Astrocyte of the spinal cord (primary cell): ENCODE data around the gene C1orf226.
A peak's percentile ranks its signal among the peaks of the same experiment; 100 is the strongest.

Experiments used
- DNase-seq: peaks from one replicate; pipeline ENCODE4 v3.0.0; 2011; ENCODE audit warnings: low read depth, low spot score
- H3K4me3 ChIP-seq: 2 replicates; pipeline ENCODE4 v1.5.1; 2011; ENCODE audit warnings: low read depth, mild to moderate bottlenecking, low read length, moderate library complexity
- in situ Hi-C: cut with HindIII; loops from 2 replicates; pipeline ENCODE4 v1.10.0; 2017; ENCODE audit warnings: low sequenced_read_pairs
- TF ChIP-seq, protein P1 (sequence below): IDR thresholded peaks from 2 replicates; pipeline ENCODE4 v1.5.1; 2012; ENCODE audit warnings: low read depth, mild to moderate bottlenecking, low read length, inconsistent platforms

Gene C1orf226

DNA sequence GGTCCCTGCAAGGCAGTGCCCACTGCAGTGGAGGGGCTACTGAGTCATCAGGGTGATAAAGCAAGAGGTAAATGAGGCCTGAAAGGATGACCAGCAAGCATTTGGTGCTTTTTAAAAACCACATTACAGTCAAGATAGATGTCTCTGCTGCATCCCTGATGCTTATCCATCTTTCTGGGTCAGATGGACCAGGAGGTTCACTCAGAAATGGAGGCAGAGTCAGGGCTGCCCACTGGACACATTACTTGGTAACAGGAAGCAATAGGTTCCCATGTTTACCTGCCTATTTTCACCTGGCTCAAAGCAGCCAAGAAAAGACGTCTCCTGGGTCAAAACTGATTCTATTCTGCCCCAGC is 8.5 kb upstream of the C1orf226 start:
- in situ Hi-C loops = no loop called here
- no peak overlapping the region for H3K4me3 ChIP-seq
- TF ChIP-seq, protein P1, sequence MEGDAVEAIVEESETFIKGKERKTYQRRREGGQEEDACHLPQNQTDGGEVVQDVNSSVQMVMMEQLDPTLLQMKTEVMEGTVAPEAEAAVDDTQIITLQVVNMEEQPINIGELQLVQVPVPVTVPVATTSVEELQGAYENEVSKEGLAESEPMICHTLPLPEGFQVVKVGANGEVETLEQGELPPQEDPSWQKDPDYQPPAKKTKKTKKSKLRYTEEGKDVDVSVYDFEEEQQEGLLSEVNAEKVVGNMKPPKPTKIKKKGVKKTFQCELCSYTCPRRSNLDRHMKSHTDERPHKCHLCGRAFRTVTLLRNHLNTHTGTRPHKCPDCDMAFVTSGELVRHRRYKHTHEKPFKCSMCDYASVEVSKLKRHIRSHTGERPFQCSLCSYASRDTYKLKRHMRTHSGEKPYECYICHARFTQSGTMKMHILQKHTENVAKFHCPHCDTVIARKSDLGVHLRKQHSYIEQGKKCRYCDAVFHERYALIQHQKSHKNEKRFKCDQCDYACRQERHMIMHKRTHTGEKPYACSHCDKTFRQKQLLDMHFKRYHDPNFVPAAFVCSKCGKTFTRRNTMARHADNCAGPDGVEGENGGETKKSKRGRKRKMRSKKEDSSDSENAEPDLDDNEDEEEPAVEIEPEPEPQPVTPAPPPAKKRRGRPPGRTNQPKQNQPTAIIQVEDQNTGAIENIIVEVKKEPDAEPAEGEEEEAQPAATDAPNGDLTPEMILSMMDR = no peak
- DNase-seq = no peak

DNA sequence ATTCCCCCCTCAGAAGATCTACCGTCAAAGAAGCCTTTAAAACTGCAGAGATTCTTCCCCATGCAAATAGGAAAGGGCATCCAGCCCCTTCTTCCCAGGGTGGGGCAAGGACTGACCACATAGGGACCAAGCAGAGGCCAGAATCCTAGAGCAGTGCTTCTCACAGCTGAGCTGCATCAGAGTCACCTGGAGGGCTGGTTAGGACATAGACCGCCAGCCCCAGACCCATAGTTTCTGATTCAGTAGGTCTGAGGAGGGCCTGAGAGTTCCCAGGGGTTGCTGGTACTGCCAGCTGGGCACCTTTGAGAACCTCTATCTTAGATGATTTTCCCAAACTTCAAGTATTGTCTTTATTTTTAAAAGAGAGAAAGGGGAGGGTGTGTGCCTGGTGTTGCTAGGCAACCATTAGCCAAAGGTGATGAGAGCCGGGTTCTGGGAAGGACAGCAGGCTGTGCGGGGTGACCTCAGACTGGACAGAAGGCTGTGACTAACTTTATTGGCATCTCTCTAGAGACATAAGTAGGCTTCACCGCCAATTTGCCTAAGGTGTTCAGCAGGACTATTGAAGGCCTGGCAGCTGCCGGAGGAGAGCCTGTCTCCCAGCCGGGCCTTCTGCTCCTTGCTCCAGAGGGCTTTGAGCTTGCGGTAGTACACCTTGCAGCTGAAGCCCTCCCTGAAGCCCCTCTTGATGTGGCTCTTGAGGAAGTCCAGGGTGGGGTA is 7.8 kb upstream of the C1orf226 start:
- H3K4me3 ChIP-seq = no peak overlapping the region
- in situ Hi-C loops = no loop called here
- peak; percentile 56 for DNase-seq
- TF ChIP-seq, protein P1 = no peak

DNA sequence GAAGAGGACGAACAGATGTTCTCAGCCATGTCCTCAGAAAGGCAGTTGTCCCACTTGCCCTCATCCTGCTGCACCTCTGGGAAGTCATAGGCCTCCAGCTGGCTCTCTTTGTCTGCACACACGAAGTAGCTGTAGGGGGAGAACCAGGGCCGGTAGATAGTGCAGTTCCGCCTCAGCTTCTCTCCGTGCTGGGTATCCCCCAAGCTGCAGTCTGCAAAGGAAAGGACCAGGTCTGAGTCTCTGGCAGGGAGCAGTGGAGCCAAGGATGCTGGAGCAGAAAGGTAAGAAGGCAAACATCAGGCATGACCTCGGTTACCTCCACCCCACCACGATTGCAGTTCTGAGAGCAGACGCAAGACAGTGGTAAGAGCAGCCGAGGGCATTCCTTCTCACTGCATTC is 7.1 kb upstream of the C1orf226 start:
- no peak for DNase-seq
- H3K4me3 ChIP-seq = no peak overlapping the region
- in situ Hi-C loops = no loop called here
- TF ChIP-seq, protein P1 = no peak

DNA sequence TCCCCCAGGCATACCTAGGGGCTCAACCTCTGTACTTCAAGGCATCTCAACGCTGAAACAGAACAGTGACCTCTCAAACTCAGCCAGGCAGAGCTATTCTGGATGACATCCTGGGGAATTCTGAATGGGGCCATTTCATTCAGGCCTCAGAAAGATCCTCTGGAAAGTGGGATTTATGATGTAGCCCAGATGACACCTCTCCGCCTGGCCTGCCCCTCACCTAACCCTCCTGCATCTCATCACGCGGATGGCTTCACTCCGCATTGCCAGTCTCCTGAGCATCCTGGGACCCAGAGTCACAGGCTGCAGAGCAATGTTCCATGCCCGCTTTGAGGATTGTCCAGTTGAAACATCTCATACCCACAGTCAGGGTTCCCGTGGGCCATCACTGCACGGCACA is 6.1 kb upstream of the C1orf226 start:
- H3K4me3 ChIP-seq = no peak overlapping the region
- in situ Hi-C loops = no loop called here
- TF ChIP-seq, protein P1 = no peak
- DNase-seq = no peak

DNA sequence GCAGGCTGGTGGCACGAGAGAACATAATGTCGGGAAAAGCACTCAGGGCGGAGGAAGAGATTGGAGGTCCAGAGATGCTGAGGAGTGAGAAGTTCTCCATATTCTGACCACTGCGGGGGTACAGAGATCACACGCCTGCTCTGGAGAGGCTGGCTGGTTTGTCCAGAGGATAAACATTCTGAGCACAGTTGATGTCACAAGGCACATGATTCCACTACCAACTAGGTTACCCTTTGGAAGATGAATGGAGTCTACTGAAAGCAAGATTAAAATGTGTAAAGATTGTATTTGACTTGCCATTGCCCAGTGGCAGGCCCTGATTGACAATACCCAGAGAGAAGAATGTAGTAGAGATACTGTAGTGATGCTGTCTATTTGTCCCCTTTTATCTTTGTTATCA is 4.8 kb upstream of the C1orf226 start, which contains the start of gene SPATA46:
Gene SPATA46 (minus strand): TSS at position 164 of the 400 bp plus-strand sequence. CDS start 64 bp downstream, at position 100.
- TF ChIP-seq, protein P1 = no peak
- DNase-seq = no peak
- in situ Hi-C loops = no loop called here
- H3K4me3 ChIP-seq = no peak within 1 kb of the TSS

GRCh38 chr1:162380061-162380846 is 1.3 kb upstream of the C1orf226 start:
- no peak overlapping the region for H3K4me3 ChIP-seq
- DNase-seq = no peak
- in situ Hi-C loops = no loop called here
- TF ChIP-seq, protein P1 = no peak
